ENCODE results near the gene DBN1. TPM values are rescaled to one million over a fixed set of nuclear protein-coding genes. Genes with fewer than 3 reads are reported as not detected.

Gene DBN1
- total and polyA plus RNA-seq, 2 donors (not counting 1 experiment from before 2014, with no cell fraction given): 1.4 to 1.9 TPM

DNA sequence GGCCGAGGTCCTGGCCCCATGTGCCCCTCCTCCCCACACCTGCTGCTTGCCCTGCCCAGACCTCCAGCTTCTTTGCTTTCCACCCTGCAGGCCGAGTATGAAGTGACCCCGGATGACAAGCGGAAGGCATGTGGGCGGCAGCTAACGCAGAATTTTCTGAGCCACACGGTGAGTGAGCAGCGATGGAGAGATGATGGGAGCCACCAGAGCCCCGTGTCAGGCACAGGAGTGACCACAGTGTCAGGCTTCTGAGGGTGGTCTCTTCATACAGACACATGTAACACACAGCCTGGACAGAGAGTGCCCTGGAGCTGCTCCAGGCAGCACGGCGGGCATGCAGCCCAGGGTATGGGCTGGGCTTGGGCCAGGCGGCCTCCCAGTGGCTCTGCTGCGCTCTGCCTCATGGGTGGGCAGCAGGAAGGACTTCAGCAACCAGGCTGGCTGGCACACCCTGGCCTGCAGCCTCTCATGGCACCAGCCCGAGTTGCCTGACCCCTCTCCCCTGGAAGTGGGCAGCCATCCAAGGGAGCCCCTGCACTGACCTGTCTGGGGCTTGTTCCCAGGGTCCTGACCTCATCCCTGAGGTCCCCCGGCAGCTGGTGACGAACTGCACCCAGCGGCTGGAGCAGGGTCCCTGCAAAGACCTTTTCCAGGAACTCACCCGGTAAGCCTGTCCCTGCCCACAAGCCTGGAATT lies 41.1 kb downstream of the DBN1 start:
- DNase-seq (no peak), ATAC-seq (ENCODE audit: low read depth) (no peak)
- H3K27ac ChIP-seq (ENCODE audit: low read length in 2 of 2): peak overlapping the region; percentile 92 to 96
- peaks cover 61 to 81% of the 10 kb centered on the region in 2 donors for H3K4me1 ChIP-seq (ENCODE audit: control insufficient read depth in 2 of 2, insufficient read depth in 2 of 2, low read length in 2 of 2)
- 55% methylated on average over 18 of the region's 18 CpGs for WGBS (ENCODE audit: insufficient coverage)
- H3K9me3 ChIP-seq (ENCODE audit: control extremely low read depth in 1 of 3, control insufficient read depth in 2 of 3, insufficient read depth in 1 of 3, low read length in 2 of 3): no peaks in the 10 kb centered on the region
- Mint-ChIP-seq H3K4me1 (peaks cover 63% of the 10 kb centered on the region), H3K27me3 (no peaks in the 10 kb centered on the region), H3K4me3 (peak overlapping the region; percentile 94), H3K9me3 (ENCODE audit: insufficient read depth) (no peaks in the 10 kb centered on the region), H3K27ac (peak overlapping the region; percentile 97)
- H3K4me2 ChIP-seq (replicated peaks; ENCODE audit: low read depth, low read length, poor library complexity, severe bottlenecking): peak overlapping the region; percentile 90
- no peak for TF ChIP-seq EZH2 (IDR thresholded peaks at IDR 0.05; ENCODE audit: borderline replicate concordance, insufficient read depth, low read depth, low read length, poor library complexity, severe bottlenecking)
- TF ChIP-seq, protein P1, sequence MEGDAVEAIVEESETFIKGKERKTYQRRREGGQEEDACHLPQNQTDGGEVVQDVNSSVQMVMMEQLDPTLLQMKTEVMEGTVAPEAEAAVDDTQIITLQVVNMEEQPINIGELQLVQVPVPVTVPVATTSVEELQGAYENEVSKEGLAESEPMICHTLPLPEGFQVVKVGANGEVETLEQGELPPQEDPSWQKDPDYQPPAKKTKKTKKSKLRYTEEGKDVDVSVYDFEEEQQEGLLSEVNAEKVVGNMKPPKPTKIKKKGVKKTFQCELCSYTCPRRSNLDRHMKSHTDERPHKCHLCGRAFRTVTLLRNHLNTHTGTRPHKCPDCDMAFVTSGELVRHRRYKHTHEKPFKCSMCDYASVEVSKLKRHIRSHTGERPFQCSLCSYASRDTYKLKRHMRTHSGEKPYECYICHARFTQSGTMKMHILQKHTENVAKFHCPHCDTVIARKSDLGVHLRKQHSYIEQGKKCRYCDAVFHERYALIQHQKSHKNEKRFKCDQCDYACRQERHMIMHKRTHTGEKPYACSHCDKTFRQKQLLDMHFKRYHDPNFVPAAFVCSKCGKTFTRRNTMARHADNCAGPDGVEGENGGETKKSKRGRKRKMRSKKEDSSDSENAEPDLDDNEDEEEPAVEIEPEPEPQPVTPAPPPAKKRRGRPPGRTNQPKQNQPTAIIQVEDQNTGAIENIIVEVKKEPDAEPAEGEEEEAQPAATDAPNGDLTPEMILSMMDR (IDR thresholded peaks at IDR 0.05): no peak
- ChIA-PET POLR2A (interaction anchor here (0.6 to 6.8 kb wide), 11 partner anchors 13 to 298 kb away, joined by 3 to 103 read pairs (median 5); partner anchors contain the start of genes LMAN2, PDLIM7, PRR7 and RGS14), CTCF (interaction anchor here (0.6 to 12.4 kb wide), 11 partner anchors 9 to 123 kb away, joined by 3 to 152 read pairs (median 5); partner anchors contain the start of gene PRR7)
- H3K9ac ChIP-seq (ENCODE audit: low read length): peak overlapping the region; percentile 43
- peaks cover 0 to 85% of the 10 kb centered on the region in 2 experiments for H3K36me3 ChIP-seq (replicated peaks in 1 of 2; ENCODE audit: control extremely low read depth in 1 of 2, control insufficient read depth in 1 of 2, extremely low read depth in 1 of 2, insufficient read depth in 2 of 2, low read length in 1 of 2)
- peak overlapping the region in 4 of 5 experiments; percentile 23 to 35 (median 30) for H3K4me3 ChIP-seq (ENCODE audit: control extremely low read depth in 1 of 5, extremely low read depth in 1 of 5, insufficient read depth in 1 of 5, low read depth in 2 of 5, low read length in 4 of 5)
- no peaks in the 10 kb centered on the region for H3K27me3 ChIP-seq (replicated peaks in 1 of 4; ENCODE audit: control extremely low read depth in 1 of 4, control insufficient read depth in 3 of 4, insufficient read depth in 4 of 4, low read length in 3 of 4)
- intact Hi-C loops (cut with micrococcal nuclease): loop anchor here (1.0 kb wide), 1 partner anchor 14 kb away; the partner anchor contains the start of gene PRR7
- H3K79me2 ChIP-seq (ENCODE audit: control insufficient read depth, insufficient read depth, low read length): peaks cover 75% of the 10 kb centered on the region
- H2AFZ ChIP-seq (ENCODE audit: insufficient read depth, low read depth, low read length, poor library complexity, severe bottlenecking): no peak overlapping the region
- peaks cover 90% of the 10 kb centered on the region for H4K20me1 ChIP-seq (ENCODE audit: control insufficient read depth, insufficient read depth, low read length, poor library complexity, severe bottlenecking)

Data from B cell (primary cell).